ENCODE data around the gene GNAS-AS1. TPM values are rescaled to one million over a fixed set of nuclear protein-coding genes. Genes with fewer than 3 reads are reported as not detected.
A peak's percentile ranks its signal among the peaks of the same experiment; 100 is the strongest.

Gene GNAS-AS1
- total RNA-seq, 6 experiments from 2014 or later, result 1.0 to 1.5 (median 1.3) TPM

GRCh38 chr20:58896820-58897219, 46.1 kb upstream of the GNAS-AS1 start:
- peak overlapping the region; percentile 42; the same call in 1 of the 2 replicates for H3K27ac Mint-ChIP-seq
- H3K4me1 Mint-ChIP-seq (ENCODE audit: low read depth), result peaks cover 77% of the 10 kb centered on the region
- no peak for TF ChIP-seq CTCF (IDR thresholded peaks at IDR 0.05)
- H3K4me3 Mint-ChIP-seq, result no peak overlapping the region
- peaks cover 4% of the 10 kb centered on the region for H3K27me3 Mint-ChIP-seq (ENCODE audit: insufficient read depth)
- peaks cover 44% of the 10 kb centered on the region for H3K36me3 Mint-ChIP-seq (ENCODE audit: low read depth)
- H3K9me3 Mint-ChIP-seq, result no peaks in the 10 kb centered on the region
- no peak for DNase-seq

GRCh38 chr20:58895448-58896180, 44.9 kb upstream of the GNAS-AS1 start:
- TF ChIP-seq CTCF (IDR thresholded peaks at IDR 0.05), result no peak
- Mint-ChIP-seq H3K27ac (peak overlapping the region; percentile 87; the same call in 1 of the 2 replicates), H3K9me3 (no peaks in the 10 kb centered on the region), H3K4me3 (peak overlapping the region; percentile 95), H3K4me1 (ENCODE audit: low read depth) (peaks cover 73% of the 10 kb centered on the region), H3K27me3 (ENCODE audit: insufficient read depth) (peaks cover 6% of the 10 kb centered on the region), H3K36me3 (ENCODE audit: low read depth) (peaks cover 44% of the 10 kb centered on the region)
- DNase-seq, result no peak

- peaks cover 37% of the 10 kb centered on the region for H3K36me3 Mint-ChIP-seq (ENCODE audit: low read depth)
- TF ChIP-seq CTCF (IDR thresholded peaks at IDR 0.05), result no peak
- peaks cover 6% of the 10 kb centered on the region for H3K27me3 Mint-ChIP-seq (ENCODE audit: insufficient read depth)
- DNase-seq, result no peak
- peak overlapping the region; percentile 87 for H3K27ac Mint-ChIP-seq
- peaks cover 66% of the 10 kb centered on the region for H3K4me1 Mint-ChIP-seq (ENCODE audit: low read depth)
- H3K4me3 Mint-ChIP-seq, result peak overlapping the region; percentile 95
- H3K9me3 Mint-ChIP-seq, result no peaks in the 10 kb centered on the region
Measured at GRCh38 chr20:58894652-58895447, 44.1 kb upstream of the GNAS-AS1 start.

- H3K36me3 Mint-ChIP-seq (ENCODE audit: low read depth), result peaks cover 25% of the 10 kb centered on the region
- no peaks in the 10 kb centered on the region for H3K9me3 Mint-ChIP-seq
- peaks cover 53% of the 10 kb centered on the region for H3K4me1 Mint-ChIP-seq (ENCODE audit: low read depth)
- peak overlapping the region; percentile 78 for H3K27ac Mint-ChIP-seq
- H3K27me3 Mint-ChIP-seq (ENCODE audit: insufficient read depth), result peaks cover 6% of the 10 kb centered on the region
- TF ChIP-seq CTCF (IDR thresholded peaks at IDR 0.05), result no peak
- DNase-seq, result no peak
- H3K4me3 Mint-ChIP-seq, result peak overlapping the region; percentile 95
Measured at GRCh38 chr20:58893355-58894120, 42.8 kb upstream of the GNAS-AS1 start.

- peaks cover 6% of the 10 kb centered on the region for H3K27me3 Mint-ChIP-seq (ENCODE audit: insufficient read depth)
- no peak for TF ChIP-seq CTCF (IDR thresholded peaks at IDR 0.05)
- peak overlapping the region; percentile 95 for H3K27ac Mint-ChIP-seq
- H3K4me3 Mint-ChIP-seq, result peak overlapping the region; percentile 95
- no peaks in the 10 kb centered on the region for H3K9me3 Mint-ChIP-seq
- peaks cover 25% of the 10 kb centered on the region for H3K36me3 Mint-ChIP-seq (ENCODE audit: low read depth)
- DNase-seq, result no peak
- H3K4me1 Mint-ChIP-seq (ENCODE audit: low read depth), result peaks cover 48% of the 10 kb centered on the region
Measured at GRCh38 chr20:58892932-58893224, 42.2 kb upstream of the GNAS-AS1 start.
